ENCODE measurements around the gene SUB1.

GRCh38 chr5:32543291-32543690 lies 42.1 kb upstream of the SUB1 start:
- TF ChIP-seq CTCF (optimal IDR thresholded peaks at IDR 0.05 in 1 of 3, IDR thresholded peaks at IDR 0.05 in 1 of 3, conservative IDR thresholded peaks at IDR 0.05 in 1 of 3; ENCODE audit: extremely low read depth in 1 of 3, insufficient read depth in 2 of 3, low read length in 3 of 3) (no peak), EZH2 (IDR thresholded peaks at IDR 0.05; ENCODE audit: low read length) (no peak)

Measured in keratinocyte (primary cell).